ENCODE measurements around the gene OCLN.
A peak's percentile ranks its signal among the peaks of the same experiment; 100 is the strongest.
"Not testable (repeated sequence)": the region's sequence is repeated elsewhere in the genome, so short reads cannot be mapped to it uniquely, and the experiment has no call there.

The OCLN gene

DNA sequence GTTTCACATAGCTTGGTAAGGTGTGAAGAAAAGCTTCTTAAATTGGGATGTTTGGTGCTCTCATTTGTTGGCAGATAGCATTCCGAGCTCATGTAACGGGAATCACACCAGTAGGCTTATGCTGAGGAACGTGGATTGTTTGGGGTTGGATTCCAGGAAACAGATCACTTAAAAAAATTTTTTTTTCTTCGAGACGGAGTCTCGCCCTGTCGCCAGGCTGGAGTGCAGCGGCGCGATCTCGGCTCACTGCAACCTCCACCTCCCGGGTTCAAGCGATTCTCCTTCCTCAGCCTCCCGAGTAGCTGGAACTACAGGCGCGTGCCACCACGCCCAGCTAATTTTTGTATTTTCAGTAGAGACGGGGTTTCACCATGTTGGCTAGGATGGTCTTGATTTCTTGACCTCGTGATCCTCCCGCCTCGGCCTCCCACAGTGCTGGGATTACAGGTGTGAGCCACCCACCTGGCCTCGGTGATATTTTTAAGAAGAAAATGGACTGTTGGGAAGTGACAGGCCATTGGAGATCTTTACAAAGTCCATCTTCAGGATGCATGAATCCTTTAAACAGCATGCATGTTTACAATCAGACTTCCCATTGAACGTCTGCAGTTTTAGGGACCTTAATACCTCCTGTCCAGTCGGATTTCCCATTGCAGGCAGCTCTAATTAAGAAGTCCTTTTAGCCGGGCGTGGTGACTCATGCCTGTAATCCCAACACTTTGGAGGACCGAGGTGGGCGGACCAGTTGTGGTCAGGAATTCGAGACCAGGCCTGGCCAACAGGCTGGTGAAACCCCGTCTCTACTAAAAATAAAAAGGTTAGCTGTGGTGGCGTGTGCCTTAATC is 68.2 kb downstream of the OCLN start:
- H3K27ac ChIP-seq; H3K27me3 ChIP-seq; H3K9me3 ChIP-seq; DNase-seq; H3K4me1 ChIP-seq; intact Hi-C loops (cut with DNase I; ENCODE audit: low total_unique reads); H3K36me3 ChIP-seq: not testable (repeated sequence)
- peak overlapping the region; percentile 43 to 54 for H3K4me3 ChIP-seq

- H3K9me3 ChIP-seq; H3K36me3 ChIP-seq; intact Hi-C loops (cut with DNase I; ENCODE audit: low total_unique reads); H3K4me3 ChIP-seq; H3K4me1 ChIP-seq; H3K27ac ChIP-seq; DNase-seq; H3K27me3 ChIP-seq: not testable (repeated sequence)
These were observed 73.6 kb downstream of the OCLN start for GRCh38 chr5:69566172-69566571.

DNA sequence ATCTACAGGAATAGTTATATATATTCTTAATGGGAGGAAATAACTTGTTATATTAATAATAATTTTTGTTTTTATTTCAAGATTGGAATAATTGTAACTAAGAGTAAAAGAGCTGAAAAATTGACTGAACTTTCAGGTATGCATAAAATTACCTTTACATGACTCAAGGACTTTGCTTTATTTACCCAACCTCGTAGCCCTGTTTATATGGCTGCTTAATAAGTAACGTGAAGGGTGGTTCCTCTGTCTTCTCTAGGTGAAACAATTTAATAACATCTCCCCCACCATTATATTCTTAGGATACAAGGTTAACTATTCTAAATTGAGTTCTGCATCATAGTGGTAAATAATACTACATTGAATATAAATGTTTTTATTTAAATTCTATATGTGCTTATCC is 75.5 kb downstream of the OCLN start:
- H3K36me3 ChIP-seq; H3K27ac ChIP-seq; H3K4me3 ChIP-seq; intact Hi-C loops (cut with DNase I; ENCODE audit: low total_unique reads); H3K9me3 ChIP-seq; DNase-seq; H3K4me1 ChIP-seq; H3K27me3 ChIP-seq: not testable (repeated sequence)

DNA sequence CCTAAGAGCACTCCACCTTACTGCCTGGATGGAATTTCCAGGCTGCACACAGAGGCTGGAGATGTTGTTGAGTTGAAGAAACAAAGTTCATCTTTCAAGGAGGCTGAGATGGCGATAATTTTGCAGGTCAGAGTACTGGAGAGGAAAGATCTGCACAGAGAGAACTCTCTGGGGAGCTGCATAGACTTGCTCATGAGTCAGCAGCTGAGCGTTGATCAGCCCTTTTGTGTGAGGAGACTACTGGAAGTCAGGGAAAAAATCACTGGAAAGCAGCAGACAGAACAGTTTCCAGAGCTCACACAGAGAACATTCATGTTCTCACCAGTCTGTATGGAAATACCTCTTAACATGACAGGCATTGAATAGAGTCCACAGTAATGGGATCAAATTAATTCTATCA is 90.8 kb downstream of the OCLN start:
- H3K36me3 ChIP-seq; H3K27ac ChIP-seq; DNase-seq; H3K27me3 ChIP-seq; intact Hi-C loops (cut with DNase I; ENCODE audit: low total_unique reads); H3K9me3 ChIP-seq; H3K4me3 ChIP-seq; H3K4me1 ChIP-seq: not testable (repeated sequence)

- H3K4me3 ChIP-seq; H3K9me3 ChIP-seq; intact Hi-C loops (cut with DNase I; ENCODE audit: low total_unique reads); H3K36me3 ChIP-seq; H3K4me1 ChIP-seq; H3K27me3 ChIP-seq; DNase-seq; H3K27ac ChIP-seq: not testable (repeated sequence)
These were observed 103.7 kb downstream of the OCLN start for GRCh38 chr5:69596114-69596840.

DNA sequence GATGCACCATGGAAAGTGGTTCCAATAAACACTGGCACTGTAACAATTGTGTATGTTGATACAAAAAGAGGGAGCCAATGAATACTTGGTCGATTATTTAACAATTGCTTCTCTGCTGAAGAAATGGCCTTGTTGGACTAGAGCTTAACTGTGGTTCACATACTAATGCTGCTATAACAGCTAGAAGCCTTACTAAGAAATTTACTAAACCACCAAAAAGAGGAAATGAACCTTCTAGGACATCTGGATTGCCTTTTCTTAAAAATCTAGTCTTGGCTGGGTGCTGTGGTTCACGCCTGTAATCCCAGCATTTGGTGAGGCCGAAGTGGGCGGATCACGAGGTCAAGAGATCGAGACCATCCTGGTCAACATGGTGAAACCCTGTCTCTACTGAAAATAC is 109.4 kb downstream of the OCLN start:
- intact Hi-C loops (cut with DNase I; ENCODE audit: low total_unique reads); H3K4me3 ChIP-seq; H3K27ac ChIP-seq; H3K9me3 ChIP-seq; DNase-seq; H3K36me3 ChIP-seq; H3K27me3 ChIP-seq; H3K4me1 ChIP-seq: not testable (repeated sequence)

- H3K27ac ChIP-seq; intact Hi-C loops (cut with DNase I; ENCODE audit: low total_unique reads); H3K4me1 ChIP-seq: not testable (repeated sequence)
These were observed 114.2 kb downstream of the OCLN start for GRCh38 chr5:69606839-69607238.

More at GRCh38 chr5:69606839-69607238, 114.2 kb downstream of the OCLN start:
- H3K27me3 ChIP-seq, H3K4me3 ChIP-seq, H3K9me3 ChIP-seq, DNase-seq, H3K36me3 ChIP-seq: not testable (repeated sequence)
